Measurements from ENCODE around the gene PIGQ.

DNA sequence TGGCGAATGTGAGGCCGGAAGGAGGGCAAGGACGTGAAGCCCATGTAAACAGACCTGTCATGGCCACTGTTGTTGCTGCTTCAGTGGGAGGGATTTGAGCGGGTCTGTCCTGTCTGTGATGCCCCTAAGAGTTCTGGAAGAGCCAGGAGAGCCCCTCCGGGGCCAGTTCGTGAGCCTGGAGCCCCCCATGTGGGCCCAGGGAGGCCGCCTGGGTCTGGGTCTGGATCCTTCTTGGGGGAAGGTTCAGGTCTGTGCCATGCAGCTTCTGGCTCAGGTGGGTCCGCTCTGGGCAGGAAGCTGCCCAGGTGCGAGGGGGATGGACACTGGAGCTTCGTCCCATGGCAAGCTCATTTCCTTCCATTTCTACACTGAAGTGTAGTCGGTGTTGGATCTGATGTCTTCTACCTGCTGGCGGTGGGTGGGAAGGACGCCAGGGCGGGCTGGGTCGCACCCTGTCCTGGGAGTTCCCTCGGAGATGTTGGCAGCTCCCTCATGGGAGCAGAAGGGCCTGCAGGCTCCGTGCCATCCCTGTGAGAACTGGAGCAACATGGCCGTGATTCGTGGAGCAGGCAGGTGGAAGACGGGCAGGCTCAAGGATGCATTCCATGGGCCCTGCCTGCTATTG lies 49.8 kb downstream of the PIGQ start:
- TF ChIP-seq, protein P1, sequence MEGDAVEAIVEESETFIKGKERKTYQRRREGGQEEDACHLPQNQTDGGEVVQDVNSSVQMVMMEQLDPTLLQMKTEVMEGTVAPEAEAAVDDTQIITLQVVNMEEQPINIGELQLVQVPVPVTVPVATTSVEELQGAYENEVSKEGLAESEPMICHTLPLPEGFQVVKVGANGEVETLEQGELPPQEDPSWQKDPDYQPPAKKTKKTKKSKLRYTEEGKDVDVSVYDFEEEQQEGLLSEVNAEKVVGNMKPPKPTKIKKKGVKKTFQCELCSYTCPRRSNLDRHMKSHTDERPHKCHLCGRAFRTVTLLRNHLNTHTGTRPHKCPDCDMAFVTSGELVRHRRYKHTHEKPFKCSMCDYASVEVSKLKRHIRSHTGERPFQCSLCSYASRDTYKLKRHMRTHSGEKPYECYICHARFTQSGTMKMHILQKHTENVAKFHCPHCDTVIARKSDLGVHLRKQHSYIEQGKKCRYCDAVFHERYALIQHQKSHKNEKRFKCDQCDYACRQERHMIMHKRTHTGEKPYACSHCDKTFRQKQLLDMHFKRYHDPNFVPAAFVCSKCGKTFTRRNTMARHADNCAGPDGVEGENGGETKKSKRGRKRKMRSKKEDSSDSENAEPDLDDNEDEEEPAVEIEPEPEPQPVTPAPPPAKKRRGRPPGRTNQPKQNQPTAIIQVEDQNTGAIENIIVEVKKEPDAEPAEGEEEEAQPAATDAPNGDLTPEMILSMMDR (conservative IDR thresholded peaks at IDR 0.05 in 1 of 2, IDR thresholded peaks at IDR 0.05 in 1 of 2; ENCODE audit: low read depth in 1 of 2, low read length in 2 of 2), result no peak
- TF ChIP-seq EZH2 (IDR thresholded peaks at IDR 0.05; ENCODE audit: low read length, missing control alignments), result no peak
